Measurements from ENCODE around the gene DTNBP1. TPM values are rescaled to one million over a fixed set of nuclear protein-coding genes. Genes with fewer than 3 reads are reported as not detected.

Gene DTNBP1
- total and polyA plus RNA-seq, 2 of the 13 experiments (the other 11 are each of a cell fraction or from before 2014, with no cell fraction given), result 6.6 to 19.1 TPM

- 97% methylated on average over 3 of the region's 3 CpGs for WGBS (ENCODE audit: low lambda C conversion rate)
- Histone ChIP-seq H3K4me1 (ENCODE audit: insufficient read depth, low read length) (peaks cover 12% of the 10 kb centered on the region), H3K79me2 (ENCODE audit: insufficient read depth, low read length) (no peaks in the 10 kb centered on the region), H3K27ac (ENCODE audit: extremely low read length, insufficient read depth, low read length) (no peak overlapping the region), H2AFZ (ENCODE audit: low read length) (no peak overlapping the region), H3K9me3 (ENCODE audit: low read length) (no peaks in the 10 kb centered on the region), H3K4me3 (replicated peaks in 1 of 3; ENCODE audit: insufficient read depth in 1 of 3, low read depth in 2 of 3, low read length in 3 of 3) (no peak overlapping the region), H3K4me2 (ENCODE audit: low read depth, low read length) (no peak overlapping the region), H3K36me3 (replicated peaks in 1 of 2; ENCODE audit: control insufficient read depth in 1 of 2, insufficient read depth in 2 of 2, low read length in 2 of 2) (no peaks in the 10 kb centered on the region), H4K20me1 (ENCODE audit: insufficient read depth, low read length) (no peaks in the 10 kb centered on the region), H3K27me3 (ENCODE audit: control insufficient read depth in 1 of 2, insufficient read depth in 2 of 2, low read length in 2 of 2) (no peaks in the 10 kb centered on the region), H3K9ac (ENCODE audit: insufficient read depth, low read depth, low read length) (no peak overlapping the region)
- FAIRE-seq (no peak), DNase-seq (ENCODE audit: low spot score) (no peak), ATAC-seq (no peak)
- TF ChIP-seq ZNF709 (CRISPR knock-in tag; IDR thresholded peaks at IDR 0.05), result no peak
- no peak for TF ChIP-seq ZNF703 (CRISPR knock-in tag; IDR thresholded peaks at IDR 0.05; ENCODE audit: borderline replicate concordance)
- TF ChIP-seq ZNF460 (CRISPR knock-in tag; IDR thresholded peaks at IDR 0.05; ENCODE audit: borderline replicate concordance), result no peak
- TF ChIP-seq ZNF224 (CRISPR knock-in tag; IDR thresholded peaks at IDR 0.05), result no peak
- TF ChIP-seq SPEN (CRISPR knock-in tag; IDR thresholded peaks at IDR 0.05; ENCODE audit: low read depth), result no peak
- no peak for TF ChIP-seq MED1 (CRISPR knock-in tag; IDR thresholded peaks at IDR 0.05)
- no peak for TF ChIP-seq ZNF260 (CRISPR knock-in tag; IDR thresholded peaks at IDR 0.05; ENCODE audit: borderline replicate concordance, low read depth)
- TF ChIP-seq HOXA3 (CRISPR knock-in tag; IDR thresholded peaks at IDR 0.05), result no peak
- TF ChIP-seq NFE2L2 (IDR thresholded peaks at IDR 0.05; ENCODE audit: low read length), result no peak
- CTCF ChIA-PET (ENCODE audit: low intra/inter-chr PET ratio, low total read pairs), result no interaction called here
- POLR2A ChIA-PET, result no interaction called here
- in situ Hi-C loops (cut with HindIII; ENCODE audit: extremely low pct_ligation_motif_present, low pct_unique_long_range_greater_than_20kb) (no loop called here), intact Hi-C loops (cut with micrococcal nuclease; ENCODE audit: unreplicated experiment) (no loop called here)
- BruUV-seq (replicated peaks), result no TSS peak
Observed at GRCh38 chr6:15588971-15589634, 73.7 kb downstream of the DTNBP1 start.

DNA sequence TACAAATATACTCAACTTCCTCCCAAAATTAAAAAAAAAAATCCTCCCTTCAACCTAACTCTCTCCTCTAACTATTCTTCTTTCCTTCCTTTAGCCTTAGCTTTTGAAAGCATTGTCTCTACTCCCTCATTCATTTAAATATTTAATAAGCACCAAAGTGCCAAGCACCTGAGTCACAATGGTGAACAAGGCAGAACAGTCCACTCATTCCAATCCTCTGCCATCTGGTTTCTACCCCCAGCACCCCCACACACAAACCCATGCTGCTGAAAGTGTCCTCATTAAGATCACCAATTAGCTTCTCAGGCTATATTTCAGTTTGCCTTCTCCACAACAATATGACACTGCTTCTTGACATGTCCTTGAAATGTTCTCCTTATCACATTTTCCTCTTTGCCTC lies 76.3 kb downstream of the DTNBP1 start:
- intact Hi-C loops (cut with micrococcal nuclease; ENCODE audit: unreplicated experiment) (no loop called here), in situ Hi-C loops (cut with HindIII; ENCODE audit: extremely low pct_ligation_motif_present, low pct_unique_long_range_greater_than_20kb) (no loop called here)
- FAIRE-seq, result no peak
- no TSS peak for BruUV-seq (replicated peaks)
- no peak overlapping the region for H3K9ac ChIP-seq (ENCODE audit: insufficient read depth, low read depth, low read length)
- DNase-seq (ENCODE audit: low spot score), result no peak
- CTCF ChIA-PET (ENCODE audit: low intra/inter-chr PET ratio, low total read pairs), result no interaction called here
- no peak overlapping the region for H3K4me3 ChIP-seq (replicated peaks in 1 of 3; ENCODE audit: insufficient read depth in 1 of 3, low read depth in 2 of 3, low read length in 3 of 3)
- POLR2A ChIA-PET, result no interaction called here
- H4K20me1 ChIP-seq (ENCODE audit: insufficient read depth, low read length), result no peaks in the 10 kb centered on the region; the same call in 1 of the 2 replicates
- TF ChIP-seq RBFOX2 (IDR thresholded peaks at IDR 0.05; ENCODE audit: low read depth, low read length), result no peak
- no peak for TF ChIP-seq SP1 (IDR thresholded peaks at IDR 0.05)
- TF ChIP-seq SP1 (CRISPR knock-in tag; IDR thresholded peaks at IDR 0.05), result no peak
- no peak for TF ChIP-seq KAT7 (CRISPR knock-in tag; IDR thresholded peaks at IDR 0.05; ENCODE audit: borderline replicate concordance)
- no peak for TF ChIP-seq ZSCAN29 (CRISPR knock-in tag; conservative IDR thresholded peaks at IDR 0.05)
- no peak for TF ChIP-seq NCOA5 (CRISPR knock-in tag; IDR thresholded peaks at IDR 0.05)
- no peak for TF ChIP-seq NFE2L2 (IDR thresholded peaks at IDR 0.05; ENCODE audit: low read length)
- TF ChIP-seq ASH2L (IDR thresholded peaks at IDR 0.05; ENCODE audit: insufficient read length, low read depth, low read length), result no peak
- no peak for TF ChIP-seq ZNF564 (CRISPR knock-in tag; IDR thresholded peaks at IDR 0.05)
- TF ChIP-seq ZNF354B (CRISPR knock-in tag; IDR thresholded peaks at IDR 0.05), result no peak
- H3K4me2 ChIP-seq (ENCODE audit: low read depth, low read length), result no peak overlapping the region
- H3K36me3 ChIP-seq (replicated peaks in 1 of 2; ENCODE audit: control insufficient read depth in 1 of 2, insufficient read depth in 2 of 2, low read length in 2 of 2), result no peaks in the 10 kb centered on the region
- H3K27ac ChIP-seq (ENCODE audit: extremely low read length, insufficient read depth, low read length), result no peak overlapping the region
- no peak for ATAC-seq
- no peak overlapping the region for H2AFZ ChIP-seq (ENCODE audit: low read length)
- H3K79me2 ChIP-seq (ENCODE audit: insufficient read depth, low read length), result no peaks in the 10 kb centered on the region
- H3K27me3 ChIP-seq (ENCODE audit: control insufficient read depth in 1 of 2, insufficient read depth in 2 of 2, low read length in 2 of 2), result no peaks in the 10 kb centered on the region
- H3K9me3 ChIP-seq (ENCODE audit: low read length), result no peaks in the 10 kb centered on the region
- H3K4me1 ChIP-seq (ENCODE audit: insufficient read depth, low read length), result peaks cover under 1% of the 10 kb centered on the region; the same call in 1 of the 2 replicates

All from HepG2 (cell line).